ENCODE data around the gene SNCB.

- no peak for TF ChIP-seq CTCF (IDR thresholded peaks at IDR 0.05)
- no peak for TF ChIP-seq EP300 (IDR thresholded peaks at IDR 0.05; ENCODE audit: low read depth)
- no peak for TF ChIP-seq POLR2AphosphoS5 (IDR thresholded peaks at IDR 0.05)
Measured at GRCh38 chr5:176603091-176603490, 27.2 kb downstream of the SNCB start.
